ENCODE results near the gene TCEAL3. TPM values are rescaled to one million over a fixed set of nuclear protein-coding genes. Genes with fewer than 3 reads are reported as not detected.
A peak's percentile ranks its signal among the peaks of the same experiment; 100 is the strongest.

The TCEAL3 gene
- total and polyA plus RNA-seq, 3 donors from 2014 or later: 56.7 to 65.8 (median 62.0) TPM

DNA sequence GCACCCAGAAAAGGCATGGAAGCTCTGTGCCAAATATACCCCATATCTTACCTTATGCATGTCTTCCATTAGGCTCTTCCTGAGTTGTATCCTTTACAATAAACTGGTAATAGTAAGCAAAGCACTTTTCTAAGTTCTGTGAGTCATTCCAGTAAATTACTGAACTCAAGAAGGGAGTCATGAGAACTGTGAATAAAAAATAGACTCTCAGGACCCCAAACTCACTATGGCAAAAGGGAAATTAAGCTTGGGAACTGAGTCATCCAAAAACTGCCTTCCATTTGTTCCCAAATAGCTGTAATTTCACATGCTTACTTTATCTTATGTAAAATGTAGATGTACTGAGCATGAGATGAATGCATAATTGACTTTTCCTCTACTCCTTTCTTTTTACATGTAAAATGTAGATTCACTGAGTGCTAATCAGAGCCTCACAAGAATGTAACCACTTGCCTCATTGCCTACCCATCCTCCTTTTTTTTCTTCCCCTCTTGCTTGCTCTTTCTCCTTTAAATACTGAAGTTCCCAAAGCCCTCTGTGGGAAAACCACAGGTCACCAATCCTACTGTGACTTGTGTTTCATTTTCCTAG, 8.1 kb downstream of the TCEAL3 start:
- Histone ChIP-seq H3K4me1 (no peaks in the 10 kb centered on the region), H3K4me3 (no peak overlapping the region), H3K36me3 (ENCODE audit: low read depth, missing control alignments) (no peaks in the 10 kb centered on the region), H3K27me3 (no peaks in the 10 kb centered on the region), H3K9me3 (no peaks in the 10 kb centered on the region), H3K27ac (no peak overlapping the region)
- intact Hi-C loops (cut with DNase I; ENCODE audit: low total_unique reads): no loop called here
- DNase-seq: no peak
- TF ChIP-seq POLR2A (IDR thresholded peaks at IDR 0.05) (no peak), CTCF (IDR thresholded peaks at IDR 0.05) (no peak)

DNA sequence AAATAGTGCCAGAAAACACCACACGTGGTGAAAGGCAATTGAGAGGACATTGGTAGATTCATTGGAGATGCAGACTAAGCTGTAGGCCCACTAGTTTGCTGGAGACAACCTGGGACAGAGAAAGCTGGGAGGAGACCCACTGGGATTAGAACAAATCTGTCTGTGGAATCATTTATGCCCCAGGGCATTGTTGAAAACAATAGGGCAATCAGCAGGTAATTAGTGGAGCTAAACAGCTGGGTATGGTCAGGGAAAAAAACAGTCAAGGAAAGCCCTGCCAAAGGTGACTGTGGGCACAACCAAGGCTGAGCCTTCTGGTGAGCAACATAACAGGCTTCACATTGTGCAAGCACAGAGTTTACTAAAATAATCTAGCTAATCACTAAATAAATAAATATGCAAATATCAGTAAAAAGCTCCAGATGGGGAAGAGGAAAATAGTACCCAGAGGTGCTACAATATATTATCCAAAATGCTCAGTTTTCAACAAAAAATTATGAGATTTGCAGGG, 9.0 kb downstream of the TCEAL3 start:
- intact Hi-C loops (cut with DNase I; ENCODE audit: low total_unique reads): no loop called here
- no peaks in the 10 kb centered on the region for H3K4me1 ChIP-seq
- no peaks in the 10 kb centered on the region for H3K36me3 ChIP-seq (ENCODE audit: low read depth, missing control alignments)
- TF ChIP-seq POLR2A (IDR thresholded peaks at IDR 0.05) (no peak), CTCF (IDR thresholded peaks at IDR 0.05) (no peak)
- no peak for DNase-seq
- no peaks in the 10 kb centered on the region for H3K9me3 ChIP-seq
- H3K4me3 ChIP-seq: no peak overlapping the region
- no peaks in the 10 kb centered on the region for H3K27me3 ChIP-seq
- H3K27ac ChIP-seq: no peak overlapping the region
- WGBS, 2 donors: 62% methylated on average over 1 of the region's 1 CpG; no CpG with 5 or more reads in 1 of the 2 donors

GRCh38 chrX:103624111-103624510, 16.3 kb downstream of the TCEAL3 start:
- H3K4me3 ChIP-seq: no peak overlapping the region
- H3K36me3 ChIP-seq (ENCODE audit: low read depth, missing control alignments): no peaks in the 10 kb centered on the region
- peak; percentile 50 for DNase-seq
- intact Hi-C loops (cut with DNase I; ENCODE audit: low total_unique reads): no loop called here
- 33 to 38% methylated on average over 1 to 4 of the region's 4 CpGs for WGBS, 2 donors
- H3K27me3 ChIP-seq: no peaks in the 10 kb centered on the region
- peak overlapping the region; percentile 68 to 93 for H3K27ac ChIP-seq
- TF ChIP-seq POLR2A (IDR thresholded peaks at IDR 0.05): no peak
- TF ChIP-seq CTCF (IDR thresholded peaks at IDR 0.05): no peak
- no peaks in the 10 kb centered on the region for H3K9me3 ChIP-seq
- H3K4me1 ChIP-seq: no peaks in the 10 kb centered on the region

DNA sequence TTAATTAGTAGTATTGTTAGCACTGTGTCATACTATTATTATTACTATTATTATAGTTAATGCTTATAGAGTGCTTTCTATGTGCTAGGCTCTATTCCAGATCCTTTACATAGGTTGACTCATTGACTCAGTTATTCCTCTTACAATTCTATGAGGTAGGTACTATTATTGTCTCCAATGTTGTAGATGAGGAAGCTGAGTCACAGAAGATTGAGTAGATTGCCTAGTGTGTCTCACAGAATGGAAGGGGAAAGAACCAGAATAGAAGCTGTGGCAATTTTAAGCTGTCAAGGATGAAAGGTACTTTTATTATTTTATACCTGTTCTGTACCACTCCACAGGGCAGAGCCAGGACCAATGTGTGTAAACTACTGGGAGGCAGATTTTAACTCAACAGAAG, 19.1 kb downstream of the TCEAL3 start:
- TF ChIP-seq POLR2A (IDR thresholded peaks at IDR 0.05) (no peak), CTCF (IDR thresholded peaks at IDR 0.05) (no peak)
- Histone ChIP-seq H3K36me3 (ENCODE audit: low read depth, missing control alignments) (no peaks in the 10 kb centered on the region), H3K9me3 (no peaks in the 10 kb centered on the region), H3K4me3 (no peak overlapping the region), H3K4me1 (no peaks in the 10 kb centered on the region), H3K27me3 (no peaks in the 10 kb centered on the region), H3K27ac (peak overlapping the region; percentile 44 to 93)
- intact Hi-C loops (cut with DNase I; ENCODE audit: low total_unique reads): loop anchor here (5.0 kb wide), 1 partner anchor 90 kb away; no protein-coding TSS in a partner anchor
- no peak for DNase-seq
